Keratinocyte (primary cell): ENCODE results near the gene COL9A3. TPM values are rescaled to one million over a fixed set of nuclear protein-coding genes. Genes with fewer than 3 reads are reported as not detected.

Experiments used
- DNase-seq: peaks from one replicate; pipeline ENCODE4 v3.0.0-alpha.2; 2011; ENCODE audit warnings: low read depth, missing footprints, low spot score
- FAIRE-seq: peaks from 2 replicates; lab custom pipeline; 2011; peaks lifted over from hg19 to GRCh38; lab: Jason Lieb, UNC
- H2AFZ ChIP-seq: 2 replicates; pipeline ENCODE4 v1.6.0; 2012; ENCODE audit warnings: low read length, control low read depth, inconsistent platforms; ENCODE audit not compliant: control insufficient read depth
- H3K27ac ChIP-seq: 2 replicates; pipeline ENCODE4 v1.5.1; 2011; ENCODE audit warnings: low read length; ENCODE audit not compliant: control insufficient read depth, insufficient read depth
- H3K27me3 ChIP-seq: 3 replicates; pipeline ENCODE4 v1.6.0; 2011; ENCODE audit warnings: low read length; ENCODE audit not compliant: control insufficient read depth, insufficient read depth; ENCODE audit errors: extremely low read depth
- H3K36me3 ChIP-seq, 2 experiments: 2 replicates in 1 of 2; 3 replicates in 1 of 2; pipeline ENCODE4 v1.5.1; 2011; ENCODE audit warnings: low read length in 2 of 2, mild to moderate bottlenecking in 1 of 2; ENCODE audit not compliant: control insufficient read depth in 2 of 2, insufficient read depth in 2 of 2; ENCODE audit errors: extremely low read depth in 1 of 2
- H3K4me1 ChIP-seq: 3 replicates; pipeline ENCODE4 v1.5.1; 2011; ENCODE audit warnings: low read length; ENCODE audit not compliant: control insufficient read depth, insufficient read depth; ENCODE audit errors: extremely low read depth
- H3K4me2 ChIP-seq: 3 replicates; pipeline ENCODE4 v1.6.0; 2011; ENCODE audit warnings: low read depth, low read length; ENCODE audit not compliant: control insufficient read depth, insufficient read depth; ENCODE audit errors: extremely low read depth
- H3K4me3 ChIP-seq, 3 experiments: fragments of 200-600 bp in 1 of 3; sonication (generic) in 1 of 3; 2 replicates in 2 of 3; 3 replicates in 1 of 3; pipeline ENCODE4 v1.5.1; 2011 to 2016; ENCODE audit warnings: low read length in 3 of 3, mild to moderate bottlenecking in 3 of 3, control low read depth in 2 of 3, inconsistent platforms in 1 of 3, low read depth in 1 of 3, mixed read lengths in 1 of 3, mixed run types in 1 of 3, moderate library complexity in 1 of 3; ENCODE audit not compliant: control insufficient read depth in 2 of 3, insufficient read depth in 2 of 3; ENCODE audit errors: extremely low read depth in 1 of 3
- H3K79me2 ChIP-seq: 2 replicates; pipeline ENCODE4 v1.6.0; 2012; ENCODE audit warnings: low read length; ENCODE audit not compliant: control insufficient read depth, insufficient read depth
- H3K9ac ChIP-seq: 3 replicates; pipeline ENCODE4 v1.6.0; 2011; ENCODE audit warnings: low read length; ENCODE audit not compliant: control insufficient read depth, insufficient read depth; ENCODE audit errors: extremely low read depth
- H3K9me1 ChIP-seq: 3 replicates; pipeline ENCODE4 v1.6.0; 2011; ENCODE audit warnings: low read length; ENCODE audit not compliant: control insufficient read depth, insufficient read depth; ENCODE audit errors: extremely low read depth
- H3K9me3 ChIP-seq: 2 replicates; pipeline ENCODE4 v1.5.1; 2012; ENCODE audit warnings: low read depth, low read length; ENCODE audit not compliant: control insufficient read depth
- H4K20me1 ChIP-seq: 3 replicates; pipeline ENCODE4 v1.6.0; 2011; ENCODE audit warnings: low read length; ENCODE audit not compliant: control insufficient read depth, insufficient read depth; ENCODE audit errors: extremely low read depth
- EZH2 ChIP-seq: IDR thresholded peaks from one replicate; pipeline ENCODE4 v1.6.1; 2012; ENCODE audit warnings: inconsistent platforms, mild to moderate bottlenecking, low read length, moderate library complexity
- dilution Hi-C: fragments of 300-500 bp; cut with MboI; formaldehyde crosslinking; loops from one replicate; pipeline ENCODE4 v1.7.0; 2020; ENCODE audit warnings: low sequenced_read_pairs; ENCODE audit not compliant: extremely low pct_ligation_motif_present
- polyA plus RNA-seq, 5 experiments: library from polyadenylated mRNA; depleted of rRNA in 3 of 5; stranded (reverse) in 3 of 5; stranded (forward) in 1 of 5; unstranded in 1 of 5; fragments of >200 nt; gene quantifications; 1 replicate in 1 of 5; 2 replicates in 3 of 5; 3 replicates in 1 of 5; pipeline versions ENCODE4 v1.2.1 to v1.2.3, GENCODE V29; 2011 to 2012; ENCODE audit warnings: missing spikeins in 2 of 5, low read depth in 1 of 5, low replicate concordance in 1 of 5
- TF ChIP-seq, protein P1 (sequence below), 3 experiments: IDR thresholded peaks in 1 of 3; conservative IDR thresholded peaks in 1 of 3; optimal IDR thresholded peaks in 1 of 3; 2 replicates in 2 of 3; 3 replicates in 1 of 3; pipeline versions ENCODE3 to v1.5.1; 2011; ENCODE audit warnings: low read length in 3 of 3, mild to moderate bottlenecking in 3 of 3, moderate library complexity in 2 of 3, control low read depth in 1 of 3, inconsistent platforms in 1 of 3; ENCODE audit not compliant: insufficient read depth in 2 of 3; ENCODE audit errors: extremely low read depth in 1 of 3

COL9A3 gene
- polyA plus RNA-seq, 1 donor (not counting 4 experiments of a cell fraction or from before 2014, with no cell fraction given), result 4.8 TPM

DNA sequence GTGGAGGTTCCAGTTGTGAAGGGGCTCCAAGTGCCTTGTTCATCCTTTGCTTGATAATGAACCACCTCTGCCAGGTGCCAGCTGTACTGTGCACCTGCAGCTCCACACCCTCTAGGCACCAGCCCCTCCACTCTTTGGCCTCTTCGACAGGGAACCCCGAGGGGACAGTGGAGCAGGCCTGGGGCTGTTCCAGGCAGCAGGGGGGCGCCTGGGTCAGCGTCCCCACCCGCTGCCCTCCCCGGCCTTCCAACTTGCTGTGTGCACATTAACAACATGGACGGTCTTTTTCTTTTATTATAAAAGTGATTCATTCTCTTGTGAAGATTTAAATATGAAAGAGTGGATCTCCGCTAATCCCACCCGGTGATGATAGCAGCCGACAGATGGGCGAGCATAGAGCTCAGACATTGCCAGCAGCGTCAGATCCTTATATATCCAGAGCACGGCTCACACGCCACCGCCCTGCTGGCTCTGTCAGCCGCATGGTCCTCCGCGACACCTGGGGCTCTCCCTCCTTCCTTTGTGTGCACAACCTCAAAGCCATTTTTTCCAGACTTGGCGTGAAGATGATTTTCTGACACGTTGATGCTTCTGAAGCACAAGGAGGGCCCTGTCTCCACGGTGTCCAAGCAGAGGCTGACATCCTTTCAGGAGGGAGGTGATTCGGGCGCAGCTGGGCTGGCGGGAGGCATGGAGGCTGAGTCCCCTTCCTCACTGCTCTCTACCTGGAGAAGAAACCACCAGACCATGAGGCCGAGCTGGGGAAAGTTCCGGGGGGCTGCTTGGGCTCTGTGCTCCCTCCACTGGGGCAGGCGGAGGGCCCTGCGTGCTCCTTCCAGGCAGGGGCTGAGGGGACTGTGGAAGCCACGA lies 42.8 kb upstream of the COL9A3 start:
- Histone ChIP-seq H3K4me1 (peaks cover 22% of the 10 kb centered on the region), H3K79me2 (no peaks in the 10 kb centered on the region), H3K36me3 (no peaks in the 10 kb centered on the region), H3K9me3 (no peaks in the 10 kb centered on the region), H3K4me3 (no peak overlapping the region), H3K27ac (no peak overlapping the region), H3K9ac (no peak overlapping the region), H3K9me1 (no peaks in the 10 kb centered on the region), H3K4me2 (no peak overlapping the region), H3K27me3 (no peaks in the 10 kb centered on the region), H2AFZ (no peak overlapping the region), H4K20me1 (no peaks in the 10 kb centered on the region)
- no peak for FAIRE-seq
- dilution Hi-C loops, result no loop called here
- no peak for DNase-seq
- TF ChIP-seq, protein P1, sequence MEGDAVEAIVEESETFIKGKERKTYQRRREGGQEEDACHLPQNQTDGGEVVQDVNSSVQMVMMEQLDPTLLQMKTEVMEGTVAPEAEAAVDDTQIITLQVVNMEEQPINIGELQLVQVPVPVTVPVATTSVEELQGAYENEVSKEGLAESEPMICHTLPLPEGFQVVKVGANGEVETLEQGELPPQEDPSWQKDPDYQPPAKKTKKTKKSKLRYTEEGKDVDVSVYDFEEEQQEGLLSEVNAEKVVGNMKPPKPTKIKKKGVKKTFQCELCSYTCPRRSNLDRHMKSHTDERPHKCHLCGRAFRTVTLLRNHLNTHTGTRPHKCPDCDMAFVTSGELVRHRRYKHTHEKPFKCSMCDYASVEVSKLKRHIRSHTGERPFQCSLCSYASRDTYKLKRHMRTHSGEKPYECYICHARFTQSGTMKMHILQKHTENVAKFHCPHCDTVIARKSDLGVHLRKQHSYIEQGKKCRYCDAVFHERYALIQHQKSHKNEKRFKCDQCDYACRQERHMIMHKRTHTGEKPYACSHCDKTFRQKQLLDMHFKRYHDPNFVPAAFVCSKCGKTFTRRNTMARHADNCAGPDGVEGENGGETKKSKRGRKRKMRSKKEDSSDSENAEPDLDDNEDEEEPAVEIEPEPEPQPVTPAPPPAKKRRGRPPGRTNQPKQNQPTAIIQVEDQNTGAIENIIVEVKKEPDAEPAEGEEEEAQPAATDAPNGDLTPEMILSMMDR (optimal IDR thresholded peaks at IDR 0.05 in 1 of 3, IDR thresholded peaks at IDR 0.05 in 1 of 3, conservative IDR thresholded peaks at IDR 0.05 in 1 of 3; ENCODE audit: extremely low read depth in 1 of 3, insufficient read depth in 2 of 3, low read length in 3 of 3), result no peak
- TF ChIP-seq EZH2, result no peak

DNA sequence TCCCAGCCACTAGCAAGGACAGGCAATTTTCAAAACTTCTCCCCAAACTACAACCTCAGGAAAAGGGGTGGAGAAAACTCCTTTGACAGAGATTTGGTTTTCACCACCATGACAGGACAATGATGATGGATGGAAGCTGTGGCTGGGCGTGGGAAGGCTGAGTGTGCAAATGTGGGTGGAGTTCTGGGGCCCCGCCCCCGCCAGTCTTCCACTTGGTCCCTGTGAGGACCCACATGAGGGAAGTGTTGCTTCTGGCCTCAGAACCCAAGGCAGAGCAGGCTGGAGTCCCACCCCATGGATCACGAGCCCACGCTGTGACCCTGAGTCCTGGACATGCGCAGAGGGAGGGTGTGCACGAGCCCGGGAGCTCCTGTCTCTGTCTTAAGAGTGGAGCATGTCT lies 42.1 kb upstream of the COL9A3 start:
- dilution Hi-C loops, result no loop called here
- Histone ChIP-seq H3K36me3 (no peaks in the 10 kb centered on the region), H3K9me1 (no peaks in the 10 kb centered on the region), H3K79me2 (no peaks in the 10 kb centered on the region), H3K4me1 (peaks cover 22% of the 10 kb centered on the region), H3K9ac (no peak overlapping the region), H4K20me1 (no peaks in the 10 kb centered on the region), H3K27me3 (no peaks in the 10 kb centered on the region), H2AFZ (no peak overlapping the region), H3K27ac (no peak overlapping the region), H3K4me2 (no peak overlapping the region), H3K4me3 (no peak overlapping the region), H3K9me3 (no peaks in the 10 kb centered on the region)
- FAIRE-seq, result no peak
- DNase-seq, result no peak
- TF ChIP-seq, protein P1 (optimal IDR thresholded peaks at IDR 0.05 in 1 of 3, IDR thresholded peaks at IDR 0.05 in 1 of 3, conservative IDR thresholded peaks at IDR 0.05 in 1 of 3; ENCODE audit: extremely low read depth in 1 of 3, insufficient read depth in 2 of 3, low read length in 3 of 3), result no peak
- TF ChIP-seq EZH2, result no peak
